Loucy (cell line): ENCODE measurements around the gene SLC43A3.
A peak's percentile ranks its signal among the peaks of the same experiment; 100 is the strongest.

Experiments used
- H2AFZ ChIP-seq: fragments of 200-600 bp; sonication (generic); 2 replicates; pipeline ENCODE4 v1.6.0; 2016; ENCODE audit warnings: antibody characterized with exemption, mild to moderate bottlenecking, low read length, moderate library complexity
- H3F3A ChIP-seq: fragments of 200-600 bp; 2 replicates; pipeline ENCODE4 v1.6.0; 2016; ENCODE audit warnings: antibody characterized with exemption, low read depth, mild to moderate bottlenecking
- H3K27me3 ChIP-seq: fragments of 200-600 bp; sonication (generic); 2 replicates; pipeline ENCODE4 v1.6.1; 2014; ENCODE audit warnings: low read length, mild to moderate bottlenecking; ENCODE audit not compliant: insufficient read depth, poor library complexity, severe bottlenecking
- H3K36me3 ChIP-seq: fragments of 200-600 bp; sonication (generic); 2 replicates; pipeline ENCODE4 v1.6.1; 2016; ENCODE audit warnings: low read length; ENCODE audit not compliant: insufficient read depth
- H3K4me1 ChIP-seq: fragments of 200-600 bp; sonication (generic); 2 replicates; pipeline ENCODE4 v1.5.1; 2014; ENCODE audit warnings: low read length, mild to moderate bottlenecking; ENCODE audit not compliant: insufficient read depth, poor library complexity, severe bottlenecking
- H3K4me2 ChIP-seq: fragments of 200-600 bp; sonication (generic); 2 replicates; pipeline ENCODE4 v1.6.0; 2014; ENCODE audit warnings: antibody characterized with exemption, low read length, low read depth, mild to moderate bottlenecking; ENCODE audit not compliant: poor library complexity, severe bottlenecking
- H3K4me3 ChIP-seq: fragments of 200-600 bp; sonication (generic); 2 replicates; pipeline ENCODE4 v1.5.1; 2014; ENCODE audit warnings: low read length, mild to moderate bottlenecking, mixed read lengths; ENCODE audit not compliant: poor library complexity, severe bottlenecking
- H3K79me2 ChIP-seq: fragments of 200-600 bp; sonication (generic); 2 replicates; pipeline ENCODE4 v1.6.1; 2014; ENCODE audit warnings: low read length; ENCODE audit not compliant: insufficient read depth
- H3K9ac ChIP-seq: fragments of 200-600 bp; sonication (generic); 2 replicates; pipeline ENCODE4 v1.6.0; 2014; ENCODE audit warnings: mild to moderate bottlenecking, low read depth, low read length, moderate library complexity; ENCODE audit not compliant: poor library complexity, severe bottlenecking
- H3K9me2 ChIP-seq: fragments of 200-600 bp; sonication (generic); replicated peaks from 2 replicates; pipeline ENCODE4 v1.6.1; 2016; ENCODE audit warnings: low read depth, low read length, mixed read lengths
- H3K9me3 ChIP-seq: fragments of 200-600 bp; sonication (generic); 2 replicates; pipeline ENCODE4 v1.6.1; 2014; ENCODE audit warnings: mild to moderate bottlenecking, antibody characterized with exemption, low read length, low read depth; ENCODE audit not compliant: insufficient read depth
- H4K20me1 ChIP-seq: fragments of 200-600 bp; sonication (generic); 2 replicates; pipeline ENCODE4 v1.6.0; 2014; ENCODE audit warnings: antibody characterized with exemption, low read length, mild to moderate bottlenecking; ENCODE audit not compliant: insufficient read depth, poor library complexity, severe bottlenecking
- EZH2phosphoT487 ChIP-seq: fragments of 200-600 bp; IDR thresholded peaks from 2 replicates; pipeline ENCODE4 v1.6.1; 2018; ENCODE audit warnings: antibody characterized with exemption, mild to moderate bottlenecking, moderate library complexity, borderline replicate concordance
- TF ChIP-seq, protein P1 (sequence below): fragments of 200-600 bp; sonication (generic); conservative IDR thresholded peaks from 2 replicates; pipeline ENCODE4 v1.5.1; 2014; ENCODE audit warnings: mild to moderate bottlenecking, antibody characterized with exemption, low read length

SLC43A3 gene

GRCh38 chr11:57391111-57391510 lies 35.8 kb downstream of the SLC43A3 start:
- no peaks in the 10 kb centered on the region for H4K20me1 ChIP-seq
- no peaks in the 10 kb centered on the region for H3K27me3 ChIP-seq

GRCh38 chr11:57390535-57390934 lies 36.4 kb downstream of the SLC43A3 start, which contains the start of gene PRG2:
PRG2 (minus strand) TSS chr11:57390650; CDS start chr11:57389944, 706 bp downstream.
- H3K4me2 ChIP-seq, result no peak within 1 kb of the TSS
- no peaks in the 10 kb centered on the region for H3K9me2 ChIP-seq
- no peak within 1 kb of the TSS for H3K9ac ChIP-seq
- peaks cover 15% of the 10 kb centered on the region for H3K4me1 ChIP-seq
- H3K27me3 ChIP-seq, result no peaks in the 10 kb centered on the region
- no peaks in the 10 kb centered on the region for H3K9me3 ChIP-seq
- TF ChIP-seq, protein P1, sequence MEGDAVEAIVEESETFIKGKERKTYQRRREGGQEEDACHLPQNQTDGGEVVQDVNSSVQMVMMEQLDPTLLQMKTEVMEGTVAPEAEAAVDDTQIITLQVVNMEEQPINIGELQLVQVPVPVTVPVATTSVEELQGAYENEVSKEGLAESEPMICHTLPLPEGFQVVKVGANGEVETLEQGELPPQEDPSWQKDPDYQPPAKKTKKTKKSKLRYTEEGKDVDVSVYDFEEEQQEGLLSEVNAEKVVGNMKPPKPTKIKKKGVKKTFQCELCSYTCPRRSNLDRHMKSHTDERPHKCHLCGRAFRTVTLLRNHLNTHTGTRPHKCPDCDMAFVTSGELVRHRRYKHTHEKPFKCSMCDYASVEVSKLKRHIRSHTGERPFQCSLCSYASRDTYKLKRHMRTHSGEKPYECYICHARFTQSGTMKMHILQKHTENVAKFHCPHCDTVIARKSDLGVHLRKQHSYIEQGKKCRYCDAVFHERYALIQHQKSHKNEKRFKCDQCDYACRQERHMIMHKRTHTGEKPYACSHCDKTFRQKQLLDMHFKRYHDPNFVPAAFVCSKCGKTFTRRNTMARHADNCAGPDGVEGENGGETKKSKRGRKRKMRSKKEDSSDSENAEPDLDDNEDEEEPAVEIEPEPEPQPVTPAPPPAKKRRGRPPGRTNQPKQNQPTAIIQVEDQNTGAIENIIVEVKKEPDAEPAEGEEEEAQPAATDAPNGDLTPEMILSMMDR, result no peak
- TF ChIP-seq EZH2phosphoT487, result no peak
- H3K79me2 ChIP-seq, result no peaks in the 10 kb centered on the region
- H4K20me1 ChIP-seq, result no peaks in the 10 kb centered on the region
- no peak within 1 kb of the TSS for H3K4me3 ChIP-seq
- H3K36me3 ChIP-seq, result no peaks in the 10 kb centered on the region
- H3F3A ChIP-seq, result no peaks in the 10 kb centered on the region
- H2AFZ ChIP-seq, result no peak within 1 kb of the TSS

More at GRCh38 chr11:57391111-57391510, 35.8 kb downstream of the SLC43A3 start:
- no peaks in the 10 kb centered on the region for H3K79me2 ChIP-seq
- peaks cover 15% of the 10 kb centered on the region for H3K4me1 ChIP-seq
- no peak overlapping the region for H3K4me2 ChIP-seq
- no peaks in the 10 kb centered on the region for H3K9me2 ChIP-seq
- no peaks in the 10 kb centered on the region for H3K9me3 ChIP-seq
- no peak for TF ChIP-seq EZH2phosphoT487
- no peak overlapping the region for H2AFZ ChIP-seq
- no peaks in the 10 kb centered on the region for H3F3A ChIP-seq
- no peak overlapping the region for H3K9ac ChIP-seq
- no peak overlapping the region for H3K4me3 ChIP-seq
- H3K36me3 ChIP-seq, result no peaks in the 10 kb centered on the region

- no peaks in the 10 kb centered on the region for H3K9me2 ChIP-seq
- no peaks in the 10 kb centered on the region for H3K36me3 ChIP-seq
- no peaks in the 10 kb centered on the region for H3K27me3 ChIP-seq
- H4K20me1 ChIP-seq, result no peaks in the 10 kb centered on the region
- no peak overlapping the region for H2AFZ ChIP-seq
- H3K9ac ChIP-seq, result no peak overlapping the region
- no peaks in the 10 kb centered on the region for H3K79me2 ChIP-seq
- H3K9me3 ChIP-seq, result no peaks in the 10 kb centered on the region
- H3K4me3 ChIP-seq, result no peak overlapping the region
- H3K4me2 ChIP-seq, result no peak overlapping the region
- peaks cover 11% of the 10 kb centered on the region for H3K4me1 ChIP-seq
- TF ChIP-seq, protein P1, result peak; percentile 38
- TF ChIP-seq EZH2phosphoT487, result no peak
- no peaks in the 10 kb centered on the region for H3F3A ChIP-seq
Observed at GRCh38 chr11:57387289-57388030, 39.5 kb downstream of the SLC43A3 start.
